Right lobe of liver (tissue), 4 donors: Measurements from ENCODE around the gene RPL32.

Source experiments
- CTCF ChIP-seq, 4 donors: fragments of 200-600 bp in 3 of 4; fragments of 450-650 bp in 1 of 4; IDR thresholded peaks; one replicate each; pipeline versions ENCODE4 v1.5.1 to v1.8.0; 2016 to 2022; ENCODE audit warnings: antibody characterized with exemption in 4 of 4, mild to moderate bottlenecking in 2 of 4
- POLR2A ChIP-seq: fragments of 450-650 bp; IDR thresholded peaks from one replicate; pipeline ENCODE4 v1.6.1; 2017; ENCODE audit warnings: antibody characterized with exemption, mild to moderate bottlenecking
- donor health status: DM: no; HTN: no; CAD: no.
- donor health status: DM: no; HTN: no; CAD: no.
- donor health status: DM: no; HTN: yes; CAD: no.

- TF ChIP-seq CTCF (IDR thresholded peaks at IDR 0.05) (no peak), POLR2A (no peak)
Measured at GRCh38 chr3:12830785-12831156, 10.6 kb downstream of the RPL32 start.
